Lung microvascular endothelial cell (primary cell): ENCODE results near the gene HSPA4. TPM values are rescaled to one million over a fixed set of nuclear protein-coding genes. Genes with fewer than 3 reads are reported as not detected.
"Not testable (repeated sequence)": the region's sequence is repeated elsewhere in the genome, so short reads cannot be mapped to it uniquely, and the experiment has no call there.

Experiments
- DNase-seq, 2 donors: peaks; one replicate each; pipeline versions ENCODE4 v3.0.0 to v3.0.0-alpha.2; 2010; ENCODE audit warnings: low read depth in 2 of 2
- total RNA-seq: library from RNA; depleted of rRNA; stranded (reverse); fragments of >200 nt; gene quantifications from 2 replicates; pipeline ENCODE4 v1.2.1, GENCODE V29; 2014

HSPA4 gene
- total RNA-seq, 1 donor from 2014 or later, result 74.8 TPM

DNA sequence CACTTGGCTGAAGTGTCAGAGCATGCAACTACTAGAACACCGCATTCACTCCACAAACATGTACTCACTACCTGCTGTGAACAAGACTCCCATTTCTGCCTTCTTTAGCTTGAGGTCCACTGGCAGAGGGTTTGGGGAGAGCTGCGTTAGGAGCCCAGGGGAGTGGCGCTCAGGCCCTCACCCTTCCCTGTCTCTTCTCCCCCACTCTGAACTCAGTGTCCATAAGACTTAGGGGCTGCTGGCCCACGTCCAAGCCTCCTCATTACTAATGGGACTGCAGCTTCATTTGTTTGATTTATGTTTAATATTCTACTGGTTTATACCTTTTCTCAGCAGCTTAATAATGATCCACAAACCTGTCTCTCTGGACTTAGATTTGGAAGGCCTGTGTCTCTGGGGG lies 70.9 kb downstream of the HSPA4 start:
- DNase-seq, result no peak

DNA sequence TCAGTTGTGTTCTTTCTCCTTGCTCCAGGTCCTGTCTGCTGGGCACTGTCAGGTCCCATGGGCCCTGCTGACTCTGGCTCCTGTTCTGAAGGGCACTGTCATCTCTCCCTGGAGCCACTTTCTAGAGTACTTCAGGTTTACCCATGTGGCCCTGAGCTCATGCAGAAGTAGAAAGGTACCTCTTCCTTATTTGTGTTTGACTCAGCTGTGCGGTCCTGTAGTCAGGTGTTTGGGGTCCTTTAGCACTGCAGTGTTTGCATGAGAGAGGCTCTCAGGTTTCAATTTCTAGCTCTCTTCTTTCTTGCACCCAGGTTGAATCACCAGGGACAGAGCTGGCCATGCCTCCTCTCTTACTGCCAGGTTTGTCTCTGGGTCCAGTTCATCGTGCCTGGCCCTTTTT lies 71.5 kb downstream of the HSPA4 start:
- DNase-seq, result no peak

DNA sequence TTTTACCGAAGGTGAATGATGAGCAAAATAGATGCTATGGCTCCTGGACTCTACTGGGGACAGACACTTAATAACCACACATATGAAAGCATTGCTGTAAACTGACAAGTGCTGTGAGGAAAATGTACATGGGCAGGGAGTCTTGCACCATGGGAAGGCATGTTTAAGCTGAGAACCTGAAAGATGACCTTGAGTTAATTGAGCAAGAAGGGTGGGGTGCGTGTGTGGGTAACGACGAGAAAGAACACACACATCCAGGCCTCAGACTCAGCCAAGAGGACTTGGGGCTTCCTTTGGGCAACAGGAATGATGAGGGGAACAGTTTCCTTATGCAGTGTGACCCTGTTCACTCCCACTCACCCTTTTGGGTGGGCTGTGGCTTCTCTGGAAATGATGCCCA lies 73.1 kb downstream of the HSPA4 start:
- DNase-seq, result no peak

DNA sequence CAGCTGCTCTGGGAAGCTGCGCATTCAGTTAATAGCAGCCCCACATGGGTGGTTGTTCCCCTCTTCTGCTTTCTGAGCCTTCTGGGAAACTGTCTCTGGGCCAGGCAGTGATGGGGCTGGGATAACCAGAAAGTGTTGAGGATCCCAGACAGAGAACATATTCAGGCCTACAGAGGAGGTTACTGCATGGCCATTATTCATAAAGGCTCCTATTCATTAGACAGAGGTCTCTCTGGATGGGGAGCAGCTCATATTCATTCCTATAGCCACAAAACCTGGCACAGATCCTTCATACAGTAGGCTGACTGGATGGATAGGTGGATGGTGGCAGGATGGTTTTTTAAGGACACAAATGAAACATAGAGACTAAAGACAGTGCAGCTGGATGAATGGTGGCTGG lies 76.3 kb downstream of the HSPA4 start:
- no peak for DNase-seq

DNA sequence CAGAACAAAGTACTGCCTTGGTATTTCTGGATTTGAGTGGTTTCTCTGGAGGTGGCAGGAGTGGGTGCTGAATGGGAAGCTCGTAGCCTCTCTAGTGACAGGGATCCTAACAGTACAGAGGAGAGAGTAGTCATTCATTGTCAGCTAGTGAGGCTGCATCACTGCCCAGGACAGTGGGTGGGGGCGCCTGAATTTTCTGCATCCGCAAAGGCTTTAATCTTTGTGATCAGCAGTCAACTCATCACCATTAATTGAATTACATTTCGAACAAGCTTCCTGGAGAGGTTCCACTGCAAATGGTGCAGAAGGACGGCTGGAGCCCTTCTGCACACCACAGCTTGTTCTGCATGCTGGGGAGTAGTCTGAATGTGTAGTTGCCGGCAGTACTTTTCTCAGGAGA lies 77.5 kb downstream of the HSPA4 start:
- DNase-seq, result no peak

DNA sequence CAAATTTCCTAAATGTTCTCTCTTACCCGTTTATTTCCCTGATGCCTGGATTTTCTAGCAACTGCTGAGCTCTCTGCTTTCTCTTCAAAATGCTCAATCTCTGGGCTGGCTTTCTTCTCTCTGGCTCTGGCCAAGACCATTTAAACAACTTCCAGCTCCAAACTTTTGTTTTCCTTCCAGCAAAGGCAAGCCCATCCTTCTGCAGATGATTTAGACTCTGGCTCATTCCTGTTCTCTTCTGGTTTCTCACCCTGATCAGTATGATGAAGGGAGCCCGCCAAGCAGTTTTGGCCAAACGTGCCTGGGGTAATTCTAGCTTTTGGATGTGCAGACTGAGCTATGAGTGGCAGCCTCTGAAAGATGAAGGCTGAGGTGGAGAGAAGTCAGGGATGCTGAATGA lies 78.1 kb downstream of the HSPA4 start:
- no peak for DNase-seq

DNA sequence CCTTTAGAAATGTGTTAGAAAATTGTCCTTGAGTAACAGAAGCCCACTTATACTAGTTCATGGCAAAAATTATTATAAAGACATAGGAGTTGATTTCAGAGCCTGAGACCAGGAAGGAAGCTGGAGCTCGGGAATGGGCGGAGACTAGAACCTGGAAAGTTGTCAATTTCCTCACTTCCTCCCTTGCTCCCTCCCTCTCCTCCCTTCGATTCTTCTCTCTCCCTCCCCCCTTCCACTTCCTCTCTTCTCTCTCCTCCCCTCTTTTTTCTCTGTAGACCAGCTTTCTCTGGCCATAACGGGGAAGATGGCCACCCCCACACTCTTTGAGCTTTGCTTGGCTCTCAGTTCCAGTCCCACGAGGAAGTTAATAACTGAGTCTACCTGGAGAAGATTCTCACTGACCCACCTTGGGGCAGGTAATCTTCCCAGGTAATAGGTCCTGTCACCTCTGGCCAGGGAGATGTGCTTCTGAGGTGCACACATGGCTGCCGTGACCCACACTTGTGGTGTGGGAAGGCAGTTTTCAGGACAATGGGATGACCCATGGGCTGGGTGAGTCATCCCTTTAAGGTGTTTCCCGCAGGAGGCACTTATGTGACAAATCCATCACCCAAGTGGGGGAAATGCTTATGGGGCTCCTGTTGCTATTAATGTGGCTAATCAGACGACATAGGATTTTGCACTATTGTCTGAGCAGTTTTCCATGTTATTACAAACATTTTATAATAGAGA lies 78.7 kb downstream of the HSPA4 start:
- DNase-seq, result peak; percentile 48 to 54

DNA sequence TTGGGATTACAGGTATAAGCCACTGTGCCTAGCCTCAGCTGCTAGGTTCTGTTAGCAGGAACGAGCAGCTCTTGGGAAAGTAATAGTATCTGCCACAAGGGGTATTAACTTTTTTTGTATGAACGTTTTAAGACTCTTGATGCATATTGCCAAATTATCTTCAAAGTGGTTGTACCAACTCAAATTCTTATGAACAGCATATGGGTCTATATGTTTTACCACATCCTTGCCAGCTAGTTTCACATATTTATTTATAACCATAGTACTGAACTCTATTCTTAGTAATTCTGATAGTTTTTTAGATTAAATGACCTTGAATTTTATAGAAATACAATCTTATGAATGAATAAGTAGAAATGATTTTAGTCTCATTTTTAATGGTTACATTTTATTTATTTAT lies 80.9 kb downstream of the HSPA4 start:
- no peak for DNase-seq

DNA sequence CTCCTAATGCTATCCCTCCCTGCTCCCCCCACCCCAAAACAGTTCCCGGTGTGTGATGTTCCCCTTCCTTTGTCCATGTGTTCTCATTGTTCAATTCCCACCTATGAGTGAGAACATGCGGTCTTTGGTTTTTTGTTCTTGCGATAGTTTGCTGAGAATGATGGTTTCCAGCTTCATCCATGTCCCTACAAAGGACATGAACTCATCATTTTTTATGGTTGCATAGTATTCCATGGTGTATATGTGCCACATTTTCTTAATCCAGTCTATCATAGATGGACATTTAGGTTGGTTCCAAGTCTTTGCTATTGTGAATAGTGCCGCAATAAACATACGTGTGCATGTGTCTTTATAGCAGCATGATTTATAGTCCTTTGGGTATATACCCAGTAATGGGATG lies 81.4 kb downstream of the HSPA4 start:
- not testable (repeated sequence) for DNase-seq

DNA sequence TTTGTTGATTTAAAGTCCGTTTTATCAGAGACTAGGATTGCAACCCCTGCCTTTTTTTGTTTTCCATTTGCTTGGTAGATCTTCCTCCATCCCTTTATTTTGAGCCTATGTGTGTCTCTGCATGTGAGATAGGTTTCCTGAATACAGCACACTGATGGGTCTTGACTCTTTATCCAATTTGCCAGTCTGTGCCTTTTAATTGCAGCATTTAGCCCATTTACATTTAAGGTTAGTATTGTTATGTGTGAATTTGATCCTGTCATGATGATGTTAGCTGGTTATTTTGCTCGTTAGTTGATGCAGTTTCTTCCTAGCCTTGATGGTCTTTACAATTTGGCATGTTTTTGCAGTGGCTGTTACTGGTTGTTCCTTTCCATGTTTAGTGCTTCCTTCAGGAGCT lies 85.1 kb downstream of the HSPA4 start:
- not testable (repeated sequence) for DNase-seq

DNA sequence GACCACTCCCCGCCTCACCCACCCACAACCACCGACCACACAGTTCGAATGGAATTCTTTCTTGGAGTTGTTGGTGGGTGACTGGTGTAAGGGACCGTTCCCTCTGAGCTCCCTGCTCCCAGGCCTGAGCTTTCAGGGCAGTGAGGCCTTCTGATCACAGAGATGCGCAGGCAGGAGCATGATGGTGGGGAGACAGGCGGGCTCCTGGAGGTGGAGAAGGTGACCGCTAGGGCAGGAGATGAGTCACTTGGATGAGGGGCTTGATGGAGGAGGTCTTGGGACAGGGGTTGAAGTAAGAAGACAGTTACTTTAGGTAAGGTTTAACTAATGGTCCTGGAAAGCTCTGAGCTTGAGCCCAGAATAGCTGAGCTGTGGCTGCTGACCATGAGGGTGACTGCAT lies 88.5 kb downstream of the HSPA4 start:
- DNase-seq, result no peak

DNA sequence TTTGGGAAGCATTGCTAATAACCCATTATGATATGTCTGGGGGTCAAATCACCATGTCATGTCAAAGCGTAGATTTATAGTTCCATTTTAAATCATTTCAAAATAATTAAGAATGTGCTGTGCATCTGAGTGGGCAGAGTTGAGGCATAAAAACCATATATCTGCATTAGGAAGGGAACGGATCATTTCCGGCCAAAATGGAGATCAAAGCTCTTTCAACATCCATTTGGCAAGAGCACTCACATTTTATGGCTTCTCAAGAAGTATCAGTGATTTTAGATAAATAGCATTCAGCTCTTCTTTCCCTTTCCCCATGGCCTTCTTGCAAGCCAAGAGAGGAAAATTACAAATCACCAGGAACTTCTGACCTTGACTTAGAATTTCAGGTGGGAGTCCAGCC lies 89.9 kb downstream of the HSPA4 start:
- DNase-seq, result no peak

DNA sequence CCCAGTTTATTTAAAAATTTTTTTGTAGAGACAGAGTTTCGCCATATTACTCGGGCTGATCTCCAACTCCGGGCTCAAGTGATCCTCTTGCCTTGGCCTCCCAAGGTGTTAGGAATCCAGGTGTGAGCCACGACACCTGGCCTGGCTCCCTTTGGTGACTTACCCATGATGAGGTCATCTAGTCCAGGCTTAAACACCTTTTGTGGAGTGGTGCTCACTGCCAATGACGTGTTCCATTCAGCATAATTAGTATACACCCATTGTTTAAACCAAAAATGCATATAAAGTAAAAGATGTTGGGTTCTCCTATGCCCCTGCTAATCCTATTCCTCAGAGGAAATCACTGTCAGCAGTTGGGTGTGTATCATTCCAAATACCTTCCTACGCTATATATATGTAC lies 91.0 kb downstream of the HSPA4 start:
- no peak for DNase-seq

DNA sequence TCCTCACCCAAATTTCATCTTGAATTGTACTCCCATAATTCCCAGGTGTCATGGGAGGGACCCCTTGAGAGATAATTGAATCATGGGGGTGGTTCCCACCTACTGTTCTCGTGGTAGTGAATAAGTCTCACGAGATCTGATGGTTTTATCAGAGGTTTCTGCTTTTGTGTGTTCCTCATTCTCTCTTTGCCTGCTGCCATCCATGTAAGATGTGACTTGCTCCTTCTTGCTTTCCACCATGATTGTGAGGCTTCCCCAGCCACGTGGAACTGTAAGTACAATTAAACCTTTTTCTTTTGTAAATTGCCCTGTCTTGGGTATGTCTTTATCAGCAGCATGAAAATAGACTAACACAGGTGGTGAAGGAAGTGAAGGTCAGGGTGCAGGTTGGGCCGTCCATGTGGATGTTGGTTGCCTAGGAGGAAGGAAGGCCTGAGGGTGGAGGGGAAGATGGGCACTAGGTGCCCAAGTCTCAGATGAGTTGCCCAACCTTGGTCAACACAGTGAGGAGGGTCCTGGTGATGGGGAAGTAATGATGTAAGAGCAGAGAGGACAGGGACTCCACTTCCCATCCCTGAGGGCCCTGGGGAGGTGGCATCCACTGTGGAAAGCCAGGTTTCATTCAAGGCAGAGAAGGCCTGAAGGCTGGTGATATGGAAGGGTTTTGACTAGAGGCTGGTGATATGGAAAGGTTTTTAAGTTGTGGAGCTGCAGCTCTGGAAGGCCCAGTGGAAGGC lies 92.6 kb downstream of the HSPA4 start:
- no peak for DNase-seq

DNA sequence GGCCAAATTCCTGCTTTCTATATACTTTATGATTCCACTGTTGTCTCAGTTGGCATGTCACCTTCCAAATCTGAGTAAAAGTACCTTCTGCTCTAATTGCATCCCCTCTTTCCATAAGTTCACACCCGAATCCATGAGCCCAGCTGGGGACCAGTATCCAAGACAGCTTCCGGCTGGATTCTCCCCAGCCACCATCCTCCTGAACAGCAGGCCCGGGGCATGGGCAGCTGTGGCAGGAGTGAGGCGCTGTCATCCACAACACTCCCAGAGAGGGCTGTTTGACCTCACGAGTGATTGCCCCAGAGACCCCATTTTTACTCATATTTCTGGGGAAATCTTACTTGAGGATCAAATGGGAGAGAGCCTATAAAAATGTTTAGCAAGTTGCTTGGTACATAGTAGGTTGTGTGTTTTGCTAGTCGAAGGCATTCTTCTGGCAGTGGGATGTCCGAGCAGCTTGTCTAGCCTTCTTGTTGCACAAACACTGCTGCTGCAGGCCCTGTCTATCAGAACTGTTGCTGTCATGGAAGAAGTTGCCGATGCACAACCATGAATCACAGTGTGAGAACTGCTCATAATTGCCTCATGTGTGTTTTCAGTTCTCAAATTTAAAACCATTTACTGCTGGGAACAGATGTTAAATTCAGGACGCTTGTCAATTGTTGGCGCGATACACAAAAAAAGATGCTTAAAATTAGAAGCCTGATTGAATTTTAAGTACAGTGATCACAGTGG lies 93.8 kb downstream of the HSPA4 start:
- DNase-seq, result no peak

DNA sequence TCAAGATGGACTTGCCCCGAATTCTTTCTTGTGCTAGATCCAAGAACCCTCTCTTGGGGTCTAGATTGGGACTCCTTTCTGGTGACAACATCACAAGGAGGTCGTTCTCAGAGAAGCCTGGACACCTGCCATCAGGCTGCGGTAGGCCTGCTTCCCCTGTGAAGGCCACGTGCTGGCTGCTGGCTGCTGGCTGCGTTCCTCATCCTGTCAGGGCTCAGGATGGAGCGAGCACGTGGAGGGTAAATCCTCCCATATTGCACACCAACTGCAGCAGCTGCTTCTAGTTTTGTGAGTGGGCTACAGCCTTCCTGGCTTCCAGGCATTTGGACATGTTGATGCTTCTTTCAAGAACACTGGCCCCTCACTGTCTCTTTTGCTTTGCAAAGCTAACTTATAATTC lies 95.6 kb downstream of the HSPA4 start:
- peak; percentile 9 to 33 for DNase-seq

DNA sequence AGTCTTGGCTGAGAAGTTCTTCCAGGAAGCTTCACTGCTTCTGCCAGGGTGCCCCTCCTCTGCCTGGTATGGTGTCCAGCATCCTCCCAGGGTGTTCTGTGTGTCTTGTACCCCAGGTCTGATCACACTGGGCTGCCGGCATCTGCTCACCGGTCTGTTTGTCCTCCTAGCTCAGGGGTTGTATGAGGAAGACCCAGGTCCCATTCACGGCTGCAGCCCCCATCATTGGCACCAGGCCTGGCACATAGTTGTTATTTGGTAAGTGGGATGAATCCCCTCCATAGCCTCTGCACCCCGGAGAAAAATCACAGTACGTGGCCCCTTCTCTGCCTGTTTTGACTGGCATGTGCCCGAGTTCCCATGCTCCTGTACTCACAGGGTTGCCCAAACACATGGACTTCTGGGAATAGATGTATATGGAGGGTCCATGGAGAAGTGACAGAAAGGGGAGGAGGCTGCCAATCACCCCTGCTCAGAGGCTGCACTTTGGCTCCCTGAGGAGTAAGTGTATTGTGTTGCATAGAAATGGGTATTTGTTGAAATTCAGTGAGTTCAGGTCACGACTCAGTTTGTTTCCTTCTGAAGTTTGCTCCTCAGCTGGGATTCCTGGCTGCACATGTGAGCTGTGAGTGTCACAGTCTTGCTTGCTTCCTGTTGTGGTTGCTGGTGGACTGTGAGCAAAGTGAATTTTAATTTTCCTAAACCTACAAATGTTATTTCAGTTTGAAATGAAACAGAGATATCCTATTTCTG lies 96.2 kb downstream of the HSPA4 start:
- peak; percentile 5 to 29 for DNase-seq

DNA sequence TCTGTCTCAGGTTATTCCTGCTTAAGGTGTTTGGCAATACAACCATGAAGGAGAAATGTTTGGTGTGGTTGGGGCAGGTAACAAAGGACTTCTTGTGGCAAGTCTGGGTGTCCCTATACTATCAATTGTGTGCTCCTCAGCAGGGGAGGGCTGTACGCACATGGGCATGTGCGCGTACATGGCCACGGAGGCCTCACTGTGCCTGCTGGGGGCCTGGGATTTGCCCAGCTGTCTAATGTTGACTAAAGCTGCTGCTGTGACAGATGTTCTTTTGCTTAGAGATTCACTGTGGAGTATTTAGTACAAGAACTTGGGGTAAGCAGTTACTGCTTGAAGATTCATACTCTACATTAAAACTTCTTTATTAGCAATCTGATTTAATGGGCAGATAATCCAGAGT lies 97.5 kb downstream of the HSPA4 start:
- DNase-seq, result no peak

DNA sequence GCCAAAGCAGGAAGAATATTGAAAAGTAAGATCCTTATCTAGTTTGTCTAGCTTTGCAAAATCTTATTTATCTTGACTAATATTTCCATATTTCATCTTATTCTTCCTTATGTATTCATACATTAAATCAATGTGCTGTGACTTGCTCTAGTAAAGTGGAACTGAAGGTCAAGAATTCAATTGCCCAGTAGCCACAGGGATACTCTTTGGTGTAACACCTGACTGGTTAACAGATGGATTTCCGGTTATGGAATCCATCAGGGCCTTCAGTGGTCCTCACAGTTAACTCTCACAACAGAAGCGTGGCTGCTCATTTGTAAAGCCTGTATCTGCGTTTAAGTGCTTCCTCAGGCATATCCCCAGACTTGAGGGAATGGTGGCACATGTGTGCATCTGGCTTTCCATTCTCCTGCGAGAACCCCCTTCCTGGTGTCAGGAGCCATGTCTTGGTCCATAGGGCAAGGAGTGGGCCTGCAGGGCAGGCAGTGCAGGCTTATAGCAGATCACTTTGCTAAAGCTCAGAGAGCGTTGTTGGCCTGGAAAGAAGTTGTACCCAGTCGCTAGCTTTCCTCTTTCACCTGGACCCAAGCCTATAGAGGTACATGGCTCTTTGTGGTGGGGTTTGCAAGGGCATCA lies 99.2 kb downstream of the HSPA4 start:
- no peak for DNase-seq

DNA sequence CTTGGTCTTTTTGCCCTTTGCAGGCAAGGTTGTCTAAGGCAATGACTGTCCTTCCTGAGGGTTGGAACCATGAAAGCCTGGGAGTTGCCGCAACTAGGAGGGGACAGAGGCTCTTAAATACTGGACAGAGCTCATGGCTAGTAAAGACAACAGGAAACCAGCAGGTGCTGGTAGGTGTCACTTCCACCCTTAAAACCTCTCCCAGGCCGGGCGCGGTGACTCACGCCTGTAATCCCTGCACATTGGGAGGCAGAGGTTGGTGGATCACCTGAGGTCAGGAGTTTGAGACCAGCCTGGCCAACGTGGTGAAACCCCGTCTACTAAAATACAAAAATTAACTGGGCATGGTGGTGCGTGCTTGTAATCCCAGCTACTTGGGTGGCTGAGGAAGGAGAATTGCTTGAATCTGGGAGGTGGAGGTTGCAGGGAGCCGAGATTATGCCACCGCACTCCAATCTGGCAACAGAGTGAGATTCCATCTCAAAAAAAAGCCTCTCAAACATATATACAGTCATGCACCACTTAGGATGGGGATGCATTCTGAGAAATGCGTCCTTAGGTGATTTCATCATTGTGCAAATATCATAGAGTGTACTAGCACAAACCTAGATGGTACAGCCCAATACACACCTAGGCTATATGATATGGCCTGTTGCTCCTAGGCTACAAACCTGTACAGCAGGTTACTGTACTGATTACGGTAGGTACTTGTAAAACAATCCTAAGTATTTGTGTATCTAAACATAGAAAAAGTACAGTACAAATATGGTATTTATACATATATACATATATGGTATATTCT lies 102.7 kb downstream of the HSPA4 start:
- DNase-seq, result no peak
